RWPE1 (cell line): Measurements from ENCODE around the gene ABLIM3.
"Not testable (repeated sequence)": the region's sequence is repeated elsewhere in the genome, so short reads cannot be mapped to it uniquely, and the experiment has no call there.

Experiments used
- CTCF ChIA-PET: fragments of 350-600 bp; sonication (Branson Sonifier 250); formaldehyde crosslinking; extraction: SDS; loops from one replicate; lab custom pipeline; 2021; lab: Yijun Ruan, JAX
- POLR2A ChIA-PET: fragments of 400-600 bp; formaldehyde crosslinking; extraction: SDS; loops from one replicate; lab custom pipeline; 2020; ENCODE audit warnings: antibody characterized with exemption; ENCODE audit not compliant: low non-redundant PET; lab: Yijun Ruan, JAX
- DNase-seq: peaks from one replicate; pipeline ENCODE4 v3.0.0; 2012; ENCODE audit warnings: low spot score
- H3K27ac ChIP-seq: fragments of 450-650 bp; 2 replicates; pipeline ENCODE4 v1.5.1; 2017
- CTCF ChIP-seq: fragments of 450-650 bp; conservative IDR thresholded peaks from 2 replicates; pipeline ENCODE4 v1.5.1; 2017; ENCODE audit warnings: low read depth, mild to moderate bottlenecking

ABLIM3 gene

GRCh38 chr5:149177339-149177843, 36.1 kb downstream of the ABLIM3 start:
- POLR2A ChIA-PET: no interaction called here
- CTCF ChIA-PET: no interaction called here
- no peak for TF ChIP-seq CTCF
- DNase-seq: no peak
- no peak overlapping the region for H3K27ac ChIP-seq

DNA sequence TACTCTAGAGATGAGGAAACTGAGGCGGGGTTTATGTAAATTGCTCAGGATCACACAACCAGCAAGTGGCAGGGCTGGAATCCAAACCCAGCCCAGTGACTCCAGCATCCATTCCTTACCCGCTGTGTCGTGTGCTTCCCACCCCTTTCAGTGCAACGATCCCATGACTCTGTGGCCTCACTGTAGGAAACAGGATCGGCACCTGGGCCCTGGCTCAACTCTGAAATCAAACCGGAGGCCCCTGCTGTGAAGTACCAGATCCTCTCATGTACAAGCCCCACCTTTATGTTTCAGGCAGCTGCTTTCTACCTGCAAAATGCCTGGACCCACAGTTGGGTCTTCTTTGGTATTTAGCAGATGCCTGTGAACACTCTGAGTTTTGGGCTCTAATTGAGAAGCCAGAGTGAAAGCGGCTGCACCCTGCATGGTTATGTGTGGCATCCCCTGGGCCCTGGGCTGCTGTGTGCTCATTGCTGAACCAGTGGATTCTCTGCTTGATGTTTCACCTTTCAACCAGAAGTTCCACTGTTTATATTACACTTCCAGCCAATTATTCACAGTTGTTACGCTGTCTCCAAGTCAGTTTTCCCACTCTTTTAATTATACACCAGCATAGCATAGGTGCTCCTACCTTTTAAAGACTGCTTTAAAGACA, 36.7 kb downstream of the ABLIM3 start:
- no peak overlapping the region for H3K27ac ChIP-seq
- no peak for TF ChIP-seq CTCF
- no peak for DNase-seq
- CTCF ChIA-PET: no interaction called here
- POLR2A ChIA-PET: no interaction called here

- DNase-seq: no peak
- ChIA-PET POLR2A (no interaction called here), CTCF (interaction anchor here (0.9 kb wide), 1 partner anchor 49 kb away, joined by 3 read pairs; no protein-coding TSS in a partner anchor)
- H3K27ac ChIP-seq: no peak overlapping the region
- TF ChIP-seq CTCF: no peak
These were observed 40.4 kb downstream of the ABLIM3 start for GRCh38 chr5:149181732-149182131.

GRCh38 chr5:149182241-149182640, 40.9 kb downstream of the ABLIM3 start:
- DNase-seq: no peak
- CTCF ChIA-PET: interaction anchor here (0.9 kb wide), 1 partner anchor 50 kb away, joined by 3 read pairs; no protein-coding TSS in a partner anchor
- TF ChIP-seq CTCF: no peak
- no peak overlapping the region for H3K27ac ChIP-seq
- POLR2A ChIA-PET: no interaction called here

GRCh38 chr5:149185067-149185466, 43.8 kb downstream of the ABLIM3 start:
- no peak for DNase-seq
- no peak overlapping the region for H3K27ac ChIP-seq
- ChIA-PET CTCF (interaction anchor here (0.5 kb wide), 1 partner anchor 44 kb away, joined by 4 read pairs; the partner anchor contains the start of gene ABLIM3), POLR2A (no interaction called here)
- no peak for TF ChIP-seq CTCF

DNA sequence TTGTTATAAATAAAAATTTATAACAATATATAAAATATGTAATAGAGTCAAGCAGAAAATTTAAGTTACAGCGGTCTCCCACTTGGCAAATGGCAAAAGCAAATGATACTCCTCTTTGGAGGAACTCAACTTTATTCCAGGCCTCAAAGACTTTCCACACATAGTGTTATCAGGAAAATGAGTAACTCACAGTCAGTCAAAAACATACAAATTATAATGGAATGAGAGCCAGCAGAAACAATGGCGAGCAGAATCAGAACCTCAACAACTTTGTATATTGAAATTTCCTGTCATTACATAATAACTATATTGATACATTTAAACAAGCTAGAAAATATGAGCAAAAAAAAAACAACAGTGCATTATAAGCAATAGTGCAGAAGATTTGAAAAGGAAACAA, 45.2 kb downstream of the ABLIM3 start:
- CTCF ChIA-PET: interaction anchor here (0.6 to 0.7 kb wide), 2 partner anchors 37 to 1780 kb away, joined by 4 to 5 read pairs; no protein-coding TSS in a partner anchor

DNA sequence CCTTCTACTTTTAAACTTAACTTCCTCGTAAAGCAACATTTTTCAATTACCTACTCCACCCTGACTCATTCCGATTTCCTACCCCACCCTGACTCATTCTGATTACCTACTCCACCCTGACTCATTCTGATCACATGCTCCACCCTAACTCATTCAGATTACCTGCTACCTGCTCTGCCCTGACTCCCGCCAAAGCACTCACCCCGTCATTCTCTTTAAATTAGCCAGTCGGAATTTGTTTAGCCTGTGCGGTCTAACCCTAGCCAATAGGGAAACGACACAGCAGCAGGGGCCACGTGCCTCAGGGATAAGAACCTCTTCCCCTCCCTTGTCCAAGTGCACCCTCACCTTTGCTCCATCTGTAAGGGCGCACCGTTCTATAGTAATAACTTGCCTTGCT, 46.3 kb downstream of the ABLIM3 start:
- CTCF ChIA-PET, DNase-seq, H3K27ac ChIP-seq, POLR2A ChIA-PET: not testable (repeated sequence)

More for the DNA sequence above, 45.2 kb downstream of the ABLIM3 start:
- TF ChIP-seq CTCF: no peak
- H3K27ac ChIP-seq: no peak overlapping the region
- POLR2A ChIA-PET: no interaction called here
- no peak for DNase-seq
